Spleen (tissue), 11 donors: Measurements from ENCODE around the gene HELQ. TPM values are rescaled to one million over a fixed set of nuclear protein-coding genes. Genes with fewer than 3 reads are reported as not detected.
"Not testable (repeated sequence)": the region's sequence is repeated elsewhere in the genome, so short reads cannot be mapped to it uniquely, and the experiment has no call there.

ENCODE experiments used
- DNase-seq: peaks from one replicate; pipeline ENCODE4 v3.0.0-alpha.2; 2020
- H3K27ac ChIP-seq, 8 donors: fragments of 200-600 bp; sonication (generic) in 7 of 8; 1 replicate in 4 of 8; 2 replicates in 4 of 8; pipeline versions ENCODE4 v1.5.0 to v1.8.0; 2016 to 2021; ENCODE audit warnings: inconsistent platforms in 4 of 8, mild to moderate bottlenecking in 4 of 8, moderate library complexity in 1 of 8
- H3K27me3 ChIP-seq, 7 donors: fragments of 200-600 bp; sonication (generic) in 6 of 7; replicated peaks in 1 of 7; 1 replicate in 4 of 7; 2 replicates in 3 of 7; pipeline versions ENCODE4 v1.5.0 to v1.8.0; 2016 to 2021; ENCODE audit warnings: inconsistent platforms in 3 of 7, mild to moderate bottlenecking in 1 of 7
- H3K36me3 ChIP-seq, 6 donors: fragments of 200-600 bp; sonication (generic) in 5 of 6; 1 replicate in 4 of 6; 2 replicates in 2 of 6; pipeline versions ENCODE4 v1.5.0 to v1.8.0; 2016 to 2021; ENCODE audit warnings: inconsistent platforms in 2 of 6
- H3K4me1 ChIP-seq, 6 donors: fragments of 200-600 bp; sonication (generic) in 5 of 6; 1 replicate in 3 of 6; 2 replicates in 3 of 6; pipeline versions ENCODE4 v1.5.0 to v1.8.0; 2016 to 2021; ENCODE audit warnings: inconsistent platforms in 3 of 6
- H3K4me3 ChIP-seq, 8 donors: fragments of 200-600 bp; sonication (generic) in 7 of 8; 1 replicate in 4 of 8; 2 replicates in 4 of 8; pipeline versions ENCODE4 v1.5.0 to v1.8.0; 2016 to 2021; ENCODE audit warnings: inconsistent platforms in 4 of 8, mild to moderate bottlenecking in 4 of 8, moderate library complexity in 2 of 8
- H3K9me3 ChIP-seq, 8 donors: fragments of 200-600 bp; sonication (generic) in 7 of 8; 1 replicate in 4 of 8; 2 replicates in 4 of 8; pipeline versions ENCODE4 v1.5.0 to v1.8.0; 2016 to 2021; ENCODE audit warnings: inconsistent platforms in 4 of 8
- POLR2A ChIP-seq, 3 donors: fragments of 450-650 bp; IDR thresholded peaks; one replicate each; pipeline ENCODE4 v1.5.1; 2017; ENCODE audit warnings: antibody characterized with exemption in 3 of 3, mild to moderate bottlenecking in 1 of 3
- POLR2AphosphoS5 ChIP-seq, 3 donors: sonication (generic); formaldehyde crosslinking; IDR thresholded peaks; one replicate each; pipeline ENCODE4 v1.5.1; 2017; ENCODE audit warnings: antibody characterized with exemption in 3 of 3
- WGBS, 5 donors: extraction: QIAGEN DNeasy Blood & Tissue Kit in 3 of 5; methylation state at CpG; one replicate each; pipeline versions ENCODE4 v1.1.5 to v1.1.7; 2013 to 2018; 5-methylcytosine and 5-hydroxymethylcytosine counted together
- intact Hi-C: fragments of 100-400 bp; cut with DNase I; formaldehyde crosslinking; loops from one replicate; pipeline ENCODE4 v1.15.0; 2023; ENCODE audit warnings: low total_unique reads
- polyA plus RNA-seq, 3 donors: library from polyadenylated mRNA; stranded (reverse); fragments of 200-250 nt; gene quantifications; one replicate each; pipeline ENCODE4 v1.2.1, GENCODE V29; 2013
- total RNA-seq, 7 donors: library from RNA; depleted of rRNA in 3 of 7; stranded (reverse); fragments of >200 nt in 3 of 7; fragmentation: NEBNext Ultra II Directional in 4 of 7; extraction: Animal tissue kit (Norgen Biotek cat#: 25700) in 4 of 7; gene quantifications; one replicate each; pipeline versions ENCODE4 v1.1.0 to v1.2.1, GENCODE V29; 2016 to 2021
- TF ChIP-seq, protein P1 (sequence below), 11 experiments: fragments of 200-600 bp in 7 of 11; fragments of 450-650 bp in 4 of 11; sonication (generic) in 4 of 11; IDR thresholded peaks in 8 of 11; conservative IDR thresholded peaks in 3 of 11; 1 replicate in 7 of 11; 2 replicates in 4 of 11; pipeline versions ENCODE4 v1.4.0 to v1.8.0; 2016 to 2021; ENCODE audit warnings: antibody characterized with exemption in 11 of 11, inconsistent platforms in 4 of 11, mild to moderate bottlenecking in 1 of 11
- donor health status: healthy with polysubstance abuse.
- donor health status: DM: no; HTN: no; CAD: no; lungs with moderate emphysema.
- donor health status: DM: no; HTN: no; CAD: no.
- donor health status: Bipolar disorder and iron deficiency.
- donor health status: healthy.
- donor health status: DM: no; HTN: no; CAD: no.
- donor health status: DM: yes; HTN: yes; CAD: no.

HELQ gene
- total and polyA plus RNA-seq, 10 donors: 7.3 to 40.7 (median 24.4) TPM

DNA sequence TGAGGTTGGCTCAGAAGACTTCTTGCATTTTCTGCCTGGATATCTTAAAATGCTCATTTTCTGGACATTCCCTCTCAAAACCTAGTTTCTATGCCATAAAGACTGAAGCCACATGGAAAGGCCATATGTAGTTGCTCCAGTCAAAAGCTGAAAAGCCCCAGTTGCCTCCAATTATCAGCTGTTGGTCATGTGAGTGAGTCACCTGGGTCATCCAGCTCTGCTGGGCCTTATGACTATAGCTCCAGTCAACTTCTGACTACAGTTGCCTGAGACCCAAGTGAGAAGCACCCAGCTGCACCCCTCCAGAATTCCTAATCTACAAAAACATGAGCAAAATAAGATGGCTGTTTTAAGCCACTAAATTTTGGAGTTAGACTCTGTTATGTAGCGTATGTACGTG, 41.9 kb downstream of the HELQ start:
- WGBS, 5 donors: 96 to 100% (median 97%) methylated on average over 2 of the region's 2 CpGs
- no peaks in the 10 kb centered on the region for H3K27me3 ChIP-seq
- no peaks in the 10 kb centered on the region for H3K4me1 ChIP-seq
- TF ChIP-seq, protein P1, sequence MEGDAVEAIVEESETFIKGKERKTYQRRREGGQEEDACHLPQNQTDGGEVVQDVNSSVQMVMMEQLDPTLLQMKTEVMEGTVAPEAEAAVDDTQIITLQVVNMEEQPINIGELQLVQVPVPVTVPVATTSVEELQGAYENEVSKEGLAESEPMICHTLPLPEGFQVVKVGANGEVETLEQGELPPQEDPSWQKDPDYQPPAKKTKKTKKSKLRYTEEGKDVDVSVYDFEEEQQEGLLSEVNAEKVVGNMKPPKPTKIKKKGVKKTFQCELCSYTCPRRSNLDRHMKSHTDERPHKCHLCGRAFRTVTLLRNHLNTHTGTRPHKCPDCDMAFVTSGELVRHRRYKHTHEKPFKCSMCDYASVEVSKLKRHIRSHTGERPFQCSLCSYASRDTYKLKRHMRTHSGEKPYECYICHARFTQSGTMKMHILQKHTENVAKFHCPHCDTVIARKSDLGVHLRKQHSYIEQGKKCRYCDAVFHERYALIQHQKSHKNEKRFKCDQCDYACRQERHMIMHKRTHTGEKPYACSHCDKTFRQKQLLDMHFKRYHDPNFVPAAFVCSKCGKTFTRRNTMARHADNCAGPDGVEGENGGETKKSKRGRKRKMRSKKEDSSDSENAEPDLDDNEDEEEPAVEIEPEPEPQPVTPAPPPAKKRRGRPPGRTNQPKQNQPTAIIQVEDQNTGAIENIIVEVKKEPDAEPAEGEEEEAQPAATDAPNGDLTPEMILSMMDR (IDR thresholded peaks at IDR 0.05 in 8 of 11, conservative IDR thresholded peaks at IDR 0.05 in 3 of 11): no peak
- TF ChIP-seq POLR2A (IDR thresholded peaks at IDR 0.05): no peak
- no peak for TF ChIP-seq POLR2AphosphoS5 (IDR thresholded peaks at IDR 0.05)
- DNase-seq: no peak
- no peak overlapping the region for H3K4me3 ChIP-seq
- H3K9me3 ChIP-seq: no peaks in the 10 kb centered on the region
- no peak overlapping the region for H3K27ac ChIP-seq
- peaks cover 0 to 100% (median 72%) of the 10 kb centered on the region in 6 donors for H3K36me3 ChIP-seq
- intact Hi-C loops: no loop called here

DNA sequence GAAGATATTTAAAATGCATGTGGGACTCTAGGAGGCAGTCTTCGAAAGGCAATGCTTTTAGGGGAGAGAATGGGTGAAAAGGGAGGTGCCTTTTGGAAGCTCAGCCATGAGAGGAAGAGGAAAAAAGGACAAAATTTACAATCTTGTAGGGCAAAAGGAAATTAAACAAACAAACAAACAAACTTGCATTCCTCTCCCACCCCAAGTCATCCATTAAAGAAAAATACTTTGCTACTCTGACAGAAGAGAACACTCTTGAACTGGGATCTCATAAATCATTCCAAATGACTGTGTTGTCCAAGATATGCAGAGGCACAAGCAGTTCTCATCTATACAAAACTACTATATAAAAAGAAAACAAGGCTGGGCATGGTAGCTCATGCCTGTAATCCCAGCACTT, 46.7 kb downstream of the HELQ start:
- no peak for TF ChIP-seq POLR2A (IDR thresholded peaks at IDR 0.05)
- DNase-seq: no peak
- H3K4me3 ChIP-seq: no peak overlapping the region
- no peaks in the 10 kb centered on the region for H3K27me3 ChIP-seq
- intact Hi-C loops: no loop called here
- no peaks in the 10 kb centered on the region for H3K9me3 ChIP-seq
- 92 to 100% (median 95%) methylated on average over 1 of the region's 1 CpG for WGBS, 5 donors
- peaks cover 2 to 86% (median 53%) of the 10 kb centered on the region in 6 donors for H3K36me3 ChIP-seq
- H3K27ac ChIP-seq: no peak overlapping the region
- no peaks in the 10 kb centered on the region for H3K4me1 ChIP-seq

DNA sequence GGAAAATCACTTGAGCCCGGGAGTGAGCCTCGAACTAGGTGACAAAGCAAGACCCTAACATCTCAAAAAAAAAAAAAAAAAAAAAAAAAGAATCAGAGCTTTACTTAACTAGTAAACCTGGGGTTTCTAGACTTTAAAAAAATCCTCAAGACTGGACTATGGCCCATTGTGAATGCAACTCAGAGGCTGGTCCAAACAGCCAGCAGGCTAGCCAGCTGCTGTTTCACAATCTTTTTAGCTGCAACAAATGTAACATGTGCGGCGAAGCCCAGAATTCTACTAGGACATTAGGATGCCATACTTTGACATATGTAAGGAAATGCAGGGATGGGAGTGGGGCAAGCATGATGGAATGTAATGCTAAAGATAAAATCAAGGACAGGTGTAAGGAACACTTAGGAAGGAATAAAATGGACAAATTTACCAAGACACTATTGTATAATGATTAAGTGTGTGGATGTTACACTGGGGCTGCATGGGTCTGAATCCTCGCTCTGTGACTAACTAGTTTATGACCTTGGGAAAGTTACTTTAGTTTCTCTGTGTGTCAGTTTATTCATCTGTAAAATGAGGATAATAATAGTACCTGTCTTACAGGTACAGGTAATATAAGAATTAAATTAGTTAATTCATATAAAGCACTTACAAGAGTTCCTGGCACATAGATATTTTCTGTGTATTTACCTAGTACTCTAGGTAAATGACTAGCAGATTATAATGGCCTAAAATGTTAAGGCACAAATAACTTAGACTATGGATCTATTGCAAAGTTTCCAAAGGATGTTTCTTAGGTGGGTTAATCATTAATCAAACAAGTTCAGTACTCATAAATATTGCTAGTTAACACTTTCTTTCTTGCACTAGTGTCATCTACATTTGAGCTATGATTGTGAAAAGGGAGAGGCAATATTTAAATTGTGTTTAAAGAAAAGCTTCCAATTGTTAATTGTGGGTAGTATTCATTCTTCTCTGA, 49.5 kb downstream of the HELQ start:
- Histone ChIP-seq H3K4me3 (no peak overlapping the region), H3K9me3 (no peaks in the 10 kb centered on the region), H3K36me3 (peaks cover 2 to 58% (median 32%) of the 10 kb centered on the region in 6 donors), H3K27ac (no peak overlapping the region), H3K27me3 (no peaks in the 10 kb centered on the region), H3K4me1 (no peaks in the 10 kb centered on the region)
- TF ChIP-seq, protein P1 (IDR thresholded peaks at IDR 0.05 in 8 of 11, conservative IDR thresholded peaks at IDR 0.05 in 3 of 11): no peak
- TF ChIP-seq POLR2A (IDR thresholded peaks at IDR 0.05): no peak
- no peak for TF ChIP-seq POLR2AphosphoS5 (IDR thresholded peaks at IDR 0.05)
- intact Hi-C loops: no loop called here
- WGBS, 5 donors: 84 to 99% (median 96%) methylated on average over 5 of the region's 5 CpGs
- no peak for DNase-seq

GRCh38 chr4:83398158-83398557, 57.5 kb downstream of the HELQ start:
- H3K4me3 ChIP-seq, H3K27ac ChIP-seq, intact Hi-C loops, H3K4me1 ChIP-seq, H3K27me3 ChIP-seq, DNase-seq: not testable (repeated sequence)
- peaks cover 0 to 28% (median 5%) of the 10 kb centered on the region in 6 donors for H3K36me3 ChIP-seq
- H3K9me3 ChIP-seq: peaks cover 0 to 20% (median 11%) of the 10 kb centered on the region in 8 donors
- WGBS, 5 donors: 84 to 97% (median 94%) methylated on average over 9 to 10 of the region's 10 CpGs

GRCh38 chr4:83393908-83394307, 61.7 kb downstream of the HELQ start:
- WGBS, 5 donors: 74 to 82% (median 78%) methylated on average over 4 of the region's 4 CpGs
- Histone ChIP-seq H3K27me3 (no peaks in the 10 kb centered on the region), H3K4me1 (no peaks in the 10 kb centered on the region), H3K27ac (no peak overlapping the region), H3K36me3 (peaks cover 0 to 23% (median 5%) of the 10 kb centered on the region in 6 donors), H3K4me3 (no peak overlapping the region), H3K9me3 (peaks cover 0 to 15% (median 11%) of the 10 kb centered on the region in 8 donors)
- DNase-seq: no peak
- TF ChIP-seq, protein P1 (IDR thresholded peaks at IDR 0.05 in 8 of 11, conservative IDR thresholded peaks at IDR 0.05 in 3 of 11): no peak
- TF ChIP-seq POLR2AphosphoS5 (IDR thresholded peaks at IDR 0.05) (no peak), POLR2A (IDR thresholded peaks at IDR 0.05) (no peak)
- intact Hi-C loops: no loop called here
